Measurements from ENCODE around the gene FKRP.
A peak's percentile ranks its signal among the peaks of the same experiment; 100 is the strongest.

Gene FKRP

DNA sequence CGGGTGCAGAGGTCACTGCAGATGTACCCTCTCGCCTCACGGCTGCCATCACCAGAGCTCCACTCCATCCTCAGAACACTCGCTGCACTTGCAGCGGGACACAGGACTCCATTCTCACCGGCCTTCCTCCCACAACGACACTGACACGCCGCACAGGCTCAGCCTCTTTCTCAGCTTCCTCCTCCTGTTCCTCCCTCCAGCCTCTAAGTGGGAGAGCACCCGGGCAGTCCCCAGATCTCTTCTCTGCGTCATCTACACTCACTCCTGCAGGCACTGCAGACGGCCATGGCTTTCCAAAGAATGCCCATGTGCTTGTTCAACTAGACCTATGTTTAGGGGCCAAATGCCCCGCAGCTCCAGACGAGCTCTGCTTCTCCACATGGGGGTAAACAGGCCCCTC, 14.3 kb upstream of the FKRP start:
- no peak for DNase-seq (ENCODE audit: low read depth in 3 of 3)

DNA sequence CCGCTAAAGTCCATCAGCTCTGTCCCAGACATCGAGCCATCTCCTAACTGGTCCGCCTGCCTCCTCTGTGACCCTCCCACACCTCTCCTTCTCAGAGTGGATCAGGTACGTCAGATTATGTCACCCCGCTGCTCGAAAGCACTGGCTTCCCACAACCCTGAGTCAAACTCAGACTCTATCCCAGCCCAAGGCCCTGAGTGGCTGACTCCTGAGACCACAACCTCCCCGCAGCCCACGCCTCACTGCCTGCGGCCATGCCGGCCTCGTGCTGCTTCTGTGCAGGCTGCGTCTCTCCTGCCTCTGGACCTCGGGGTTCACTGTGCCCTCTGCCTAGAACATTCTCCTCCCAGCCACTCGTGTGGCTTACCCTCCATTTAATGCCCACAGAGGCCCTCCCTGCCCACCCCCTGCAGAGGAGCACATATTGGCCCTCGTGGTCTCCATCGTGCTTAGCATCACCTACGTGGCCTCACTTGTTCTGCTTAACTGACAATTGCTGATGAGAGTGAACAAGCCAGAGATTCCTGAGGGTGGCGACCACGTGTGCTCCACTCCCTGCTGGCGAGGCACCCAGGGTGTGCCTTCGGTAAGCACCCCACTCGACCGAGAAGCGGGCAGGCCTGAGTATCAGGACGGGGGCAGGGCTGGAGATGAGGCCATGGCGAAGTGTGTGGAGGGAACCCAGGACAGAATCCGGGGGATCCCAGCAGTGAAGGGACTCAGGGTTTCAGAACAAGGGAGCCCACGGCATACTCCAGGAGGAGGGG, 13.5 kb upstream of the FKRP start:
- DNase-seq (ENCODE audit: low read depth in 3 of 3) = no peak

DNA sequence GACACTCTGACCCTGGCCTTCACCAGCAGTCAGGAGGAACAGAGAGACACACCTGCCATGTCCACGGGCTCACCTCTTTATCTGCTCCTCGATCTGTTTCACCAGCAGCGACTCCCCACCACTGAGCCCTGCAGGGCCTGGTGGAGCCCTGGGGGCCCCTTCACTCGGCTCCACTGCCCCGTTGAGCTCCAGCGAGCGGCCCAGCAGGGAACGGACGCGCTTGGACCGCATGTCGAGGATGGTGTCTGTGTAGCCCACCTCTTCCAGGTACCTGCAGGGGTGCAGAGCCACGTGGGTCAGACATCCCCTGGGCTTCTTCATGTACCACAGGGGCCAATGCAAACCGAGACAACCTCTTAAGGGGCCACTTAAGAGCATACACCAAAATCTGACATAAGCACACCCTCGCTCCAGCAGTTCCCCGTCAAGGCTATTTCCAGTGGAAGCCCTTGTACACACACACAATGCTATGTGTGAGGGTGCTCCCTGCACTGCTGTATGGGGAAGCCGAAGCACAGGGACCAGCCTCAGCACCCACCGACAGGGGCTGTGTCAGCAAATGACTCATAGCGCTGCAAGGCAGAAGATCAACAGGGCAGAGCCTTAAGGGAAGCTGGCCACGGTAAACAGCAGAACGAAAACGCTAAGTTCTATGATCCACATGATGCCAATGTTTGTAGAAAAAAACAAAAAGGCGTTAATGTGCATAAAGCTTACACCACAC, 12.7 kb upstream of the FKRP start:
- no peak for DNase-seq (ENCODE audit: low read depth in 3 of 3)

DNA sequence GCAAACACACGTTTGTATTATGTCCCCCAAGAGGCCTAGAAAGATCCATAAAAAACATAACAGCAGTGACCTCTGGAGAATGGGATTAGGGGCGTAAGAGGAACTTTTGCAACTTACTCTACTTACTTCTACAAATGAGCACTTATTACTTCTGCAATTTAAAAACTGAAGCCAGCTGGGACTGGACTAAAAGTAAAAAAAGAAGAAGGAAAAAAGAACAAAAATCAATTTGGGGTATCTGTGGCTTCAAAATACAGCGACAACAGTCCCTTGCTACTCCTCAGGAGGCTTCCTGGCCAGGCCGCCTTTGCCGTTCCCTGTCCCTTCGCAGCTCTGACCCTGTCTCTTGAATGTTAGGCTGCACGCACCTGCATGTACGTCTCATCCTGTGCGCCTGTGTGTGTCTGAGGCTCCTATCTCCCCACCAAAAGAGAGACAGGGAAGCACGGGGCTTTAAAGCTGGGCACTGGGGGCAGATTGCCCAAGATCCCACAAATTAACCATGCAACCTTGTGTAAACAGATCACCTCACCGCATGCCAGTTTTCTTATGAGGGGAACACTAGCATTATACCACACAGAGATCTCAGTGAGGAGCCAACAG, 12.1 kb upstream of the FKRP start:
- DNase-seq (ENCODE audit: low read depth in 3 of 3) = no peak

DNA sequence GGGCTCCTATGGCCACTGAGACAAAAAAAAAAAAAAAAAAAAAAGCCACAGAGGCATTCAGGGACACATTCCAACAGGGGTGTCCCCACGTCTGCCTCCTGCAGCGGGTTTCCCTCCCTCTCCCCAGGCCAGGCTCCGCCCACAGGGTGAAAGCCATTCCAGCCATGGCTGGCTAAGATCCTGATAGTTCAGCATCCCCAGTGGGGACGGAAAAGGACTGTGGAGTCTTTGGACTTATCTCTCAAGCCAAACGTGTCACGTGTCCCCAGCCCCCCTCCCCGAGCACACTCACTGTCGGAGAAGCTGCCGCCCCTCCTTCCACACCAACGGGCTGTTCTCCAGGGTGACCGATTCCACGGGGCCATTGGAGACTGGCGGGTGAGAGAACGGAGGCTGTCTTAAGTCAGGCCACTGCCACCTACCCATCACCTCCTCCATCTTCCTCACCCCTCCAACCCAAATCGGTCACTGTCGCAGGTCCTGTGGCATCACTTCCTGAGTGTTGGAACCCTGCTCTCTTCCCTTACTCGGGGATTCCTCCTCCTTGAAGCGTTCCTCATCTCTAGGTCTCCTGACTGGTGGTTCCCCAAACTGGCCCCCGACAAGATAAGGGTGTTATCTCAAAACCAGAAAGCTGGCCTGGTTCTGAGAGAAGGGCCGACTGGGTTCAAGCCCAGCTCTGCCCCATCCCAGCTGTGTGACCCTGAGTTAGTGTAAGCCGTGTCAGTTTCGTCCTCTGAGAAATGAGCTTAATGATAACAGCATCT, 9.1 kb upstream of the FKRP start:
- DNase-seq (ENCODE audit: low read depth in 3 of 3) = no peak

DNA sequence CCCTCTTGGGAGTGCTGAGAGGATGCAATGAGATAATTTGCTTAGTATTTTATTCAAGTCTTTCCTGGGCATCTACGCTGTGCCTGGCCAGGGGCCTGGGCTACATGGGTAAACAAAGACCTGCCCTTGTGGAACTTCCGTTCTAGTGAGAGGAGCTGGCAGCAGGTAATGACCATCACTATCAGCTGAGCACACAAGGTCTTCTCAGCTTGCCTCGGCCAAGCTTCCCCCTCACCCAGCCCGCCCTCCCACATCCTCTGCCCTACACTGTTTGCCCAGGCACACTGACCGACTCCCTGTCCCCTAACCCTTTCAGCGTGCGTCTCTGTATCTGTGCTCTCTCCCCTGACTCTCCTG, 8.6 kb upstream of the FKRP start:
- no peak for DNase-seq (ENCODE audit: low read depth in 3 of 3)

DNA sequence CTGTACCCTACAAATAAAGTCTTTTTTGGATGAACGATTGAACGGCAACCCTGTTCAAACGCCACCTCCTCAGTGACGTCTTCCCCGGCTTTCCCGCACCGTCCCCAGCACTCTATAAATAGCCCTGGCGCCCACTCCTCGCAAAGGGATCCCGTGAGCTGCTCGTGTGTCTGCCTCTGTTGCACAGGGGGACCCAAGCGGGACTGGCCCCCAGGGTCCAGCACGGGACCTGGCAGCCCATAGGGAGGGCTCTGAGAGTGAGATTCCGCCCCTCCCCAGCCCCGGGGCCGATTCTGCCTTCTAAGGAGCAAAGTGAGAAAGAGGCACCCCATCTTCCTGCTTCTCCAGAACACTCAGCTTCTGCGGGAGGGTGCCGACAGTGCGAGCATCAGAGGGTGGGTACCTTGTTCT, 8.1 kb upstream of the FKRP start:
- DNase-seq (ENCODE audit: low read depth in 3 of 3) = no peak

DNA sequence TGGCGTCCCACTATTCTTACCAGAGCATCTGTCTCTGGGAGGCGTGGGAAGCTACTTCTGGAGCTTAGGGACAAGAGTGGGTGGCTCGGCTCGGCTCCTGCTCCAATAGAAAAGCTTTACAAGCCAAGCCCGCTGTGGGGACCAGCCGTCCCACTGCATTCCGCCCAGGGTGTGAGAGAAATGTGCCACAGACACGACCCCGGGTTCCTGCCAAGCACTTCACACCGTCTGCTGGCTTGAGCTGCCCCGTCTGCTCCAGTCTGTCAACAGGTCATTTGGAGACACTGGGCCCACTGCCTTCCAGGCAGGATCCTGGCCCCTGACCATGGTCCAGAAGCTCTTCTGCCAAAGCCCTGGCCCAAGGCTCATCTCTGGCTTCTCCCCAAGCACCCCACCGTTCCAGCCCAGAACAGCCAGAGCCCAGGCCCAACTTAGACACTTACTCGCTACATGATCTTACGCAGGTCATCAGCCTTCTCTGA, 6.5 kb upstream of the FKRP start:
- no peak for DNase-seq (ENCODE audit: low read depth in 3 of 3)

DNA sequence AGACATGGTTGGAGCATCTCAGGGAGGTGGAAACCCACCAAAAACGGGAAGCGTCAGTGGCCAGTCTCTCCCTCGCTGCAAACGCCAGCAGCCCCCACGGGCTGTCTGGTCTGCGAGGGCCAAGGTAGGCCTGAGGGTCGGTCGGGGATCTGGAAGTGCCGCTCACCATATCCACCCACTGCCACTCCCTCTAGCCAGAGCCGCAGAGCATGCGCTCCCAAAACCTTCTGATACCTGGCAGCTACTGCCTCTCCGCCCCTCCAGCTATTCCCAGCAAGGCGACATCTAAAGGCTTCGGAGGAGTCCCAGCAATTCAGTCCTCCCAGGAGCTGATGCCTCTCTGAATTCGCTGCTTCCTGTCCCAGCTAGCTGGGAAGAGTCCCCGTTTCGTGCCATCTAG, 4.4 kb upstream of the FKRP start:
- no peak for DNase-seq (ENCODE audit: low read depth in 3 of 3)

DNA sequence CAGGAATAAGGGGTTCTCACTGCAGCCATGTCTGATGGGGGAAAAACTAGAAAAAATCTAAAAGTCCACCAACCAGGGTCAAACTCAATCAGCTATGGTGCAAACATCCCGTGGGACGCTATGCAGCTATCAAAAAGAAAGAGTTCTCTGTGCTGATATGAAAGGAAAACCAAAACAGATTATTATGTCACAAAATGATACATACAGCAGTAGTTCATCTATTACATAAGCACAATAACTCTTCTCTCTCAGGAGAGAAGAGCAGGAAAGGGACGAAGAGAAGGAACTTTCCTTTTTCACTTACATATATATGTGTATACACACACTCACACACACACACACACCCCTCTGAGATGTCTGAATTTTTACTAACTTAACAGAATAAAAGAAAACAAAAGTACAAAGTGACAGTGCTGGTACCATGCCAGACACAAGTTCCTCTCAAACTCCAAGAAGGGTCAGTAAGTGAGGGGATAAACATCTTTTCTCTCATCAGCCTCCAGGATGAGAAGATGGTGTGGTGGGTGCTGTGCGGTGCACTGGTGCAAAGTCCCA, 2.9 kb upstream of the FKRP start:
- DNase-seq (ENCODE audit: low read depth in 3 of 3) = no peak

DNA sequence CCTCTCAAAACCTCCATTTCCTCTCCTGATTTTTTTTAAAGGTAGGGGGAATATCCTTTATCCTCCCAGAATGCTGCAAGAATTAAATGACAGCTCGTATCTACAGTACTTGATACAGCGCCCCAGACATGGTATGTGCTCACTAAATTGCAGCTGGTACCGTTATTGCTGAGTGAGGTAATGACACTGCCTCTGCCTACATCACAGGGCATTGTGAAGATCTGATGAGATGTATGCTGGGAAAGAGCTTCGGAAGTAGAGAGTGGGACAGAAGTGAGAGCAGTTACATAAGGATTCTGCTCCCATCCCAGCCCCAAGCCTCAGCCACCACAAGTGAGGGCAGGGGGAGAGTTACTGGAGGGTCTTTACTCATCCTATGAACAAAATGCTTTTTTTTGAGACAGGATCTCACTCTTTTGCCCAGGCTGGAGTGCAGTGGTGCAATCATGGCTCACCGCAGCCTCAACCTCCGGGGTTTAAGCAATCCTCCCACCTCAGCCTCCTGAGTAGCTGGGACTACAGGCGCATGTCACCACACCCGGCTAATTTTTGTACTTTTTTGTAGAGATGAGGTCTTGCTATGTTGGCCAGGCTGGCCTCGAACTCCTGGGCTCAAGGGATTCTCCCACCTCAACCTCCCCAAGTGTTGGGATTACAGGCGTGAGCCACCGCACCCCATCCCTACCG, 1.7 kb upstream of the FKRP start:
- no peak for DNase-seq (ENCODE audit: low read depth in 3 of 3)

DNA sequence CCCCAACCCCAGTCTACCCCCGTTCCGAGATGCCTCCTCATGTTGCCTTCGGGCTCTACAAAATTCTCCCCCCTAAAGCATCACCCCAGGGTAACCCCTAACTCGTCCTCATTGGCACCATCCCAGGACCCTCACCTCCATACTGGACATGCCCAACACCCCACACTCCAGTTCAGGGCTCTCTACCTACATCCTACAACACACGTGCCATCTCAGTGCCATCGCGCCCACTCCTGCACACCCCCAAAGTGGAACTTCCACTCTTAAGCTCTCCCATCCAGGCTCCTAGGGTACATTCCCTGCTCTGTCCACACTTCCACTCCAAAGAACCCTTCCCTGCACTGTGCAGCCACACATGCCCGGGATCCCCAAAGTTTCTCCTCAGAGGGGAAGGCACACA, 827 bp upstream of the FKRP start:
- no peak for DNase-seq (ENCODE audit: low read depth in 3 of 3)

DNA sequence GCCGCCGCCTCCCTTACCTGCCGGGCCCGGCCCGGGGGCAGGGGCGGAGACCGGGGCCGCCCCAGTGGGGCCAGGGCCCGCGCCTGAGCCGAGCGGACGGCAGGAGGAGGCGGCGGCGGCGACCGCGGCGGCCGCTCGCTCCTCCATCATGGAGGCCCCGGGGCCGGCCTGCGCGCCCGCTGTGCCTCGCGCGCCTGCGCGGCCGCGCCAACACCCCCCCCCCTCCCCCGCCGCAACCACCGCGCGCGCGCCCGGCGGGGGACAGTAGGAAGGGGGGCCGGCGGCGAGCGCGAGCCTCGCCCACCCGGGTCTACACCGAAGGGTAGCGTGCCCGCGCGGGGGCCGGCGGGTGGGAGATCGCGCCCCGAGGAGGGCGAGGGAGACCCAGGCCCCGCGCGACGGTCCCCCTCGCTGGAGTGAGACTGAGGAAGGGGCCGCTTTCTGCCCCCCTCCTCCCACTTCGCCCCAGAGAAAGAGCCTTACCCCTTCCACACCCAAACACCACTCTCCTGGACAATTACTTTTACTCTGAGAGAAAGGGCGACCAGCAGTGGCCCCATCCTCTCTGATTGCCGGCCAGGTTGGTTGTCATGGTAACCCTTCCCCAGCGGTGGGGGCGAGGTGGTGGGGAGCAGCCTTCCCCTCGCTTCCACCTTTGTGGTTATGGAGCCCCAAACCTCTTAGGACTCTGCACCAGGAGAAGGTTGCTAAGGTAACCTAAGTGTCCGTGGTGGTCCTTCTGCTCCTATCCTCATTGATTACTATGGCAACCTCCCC, 612 bp downstream of the FKRP start, which contains the start of gene STRN4:
TSS of gene STRN4 (minus strand) at position 170 of the 777 bp plus-strand sequence. CDS start at position 150, 20 bp downstream.
- peak; percentile 23 to 42 (median 40) for DNase-seq (ENCODE audit: low read depth in 3 of 3)

DNA sequence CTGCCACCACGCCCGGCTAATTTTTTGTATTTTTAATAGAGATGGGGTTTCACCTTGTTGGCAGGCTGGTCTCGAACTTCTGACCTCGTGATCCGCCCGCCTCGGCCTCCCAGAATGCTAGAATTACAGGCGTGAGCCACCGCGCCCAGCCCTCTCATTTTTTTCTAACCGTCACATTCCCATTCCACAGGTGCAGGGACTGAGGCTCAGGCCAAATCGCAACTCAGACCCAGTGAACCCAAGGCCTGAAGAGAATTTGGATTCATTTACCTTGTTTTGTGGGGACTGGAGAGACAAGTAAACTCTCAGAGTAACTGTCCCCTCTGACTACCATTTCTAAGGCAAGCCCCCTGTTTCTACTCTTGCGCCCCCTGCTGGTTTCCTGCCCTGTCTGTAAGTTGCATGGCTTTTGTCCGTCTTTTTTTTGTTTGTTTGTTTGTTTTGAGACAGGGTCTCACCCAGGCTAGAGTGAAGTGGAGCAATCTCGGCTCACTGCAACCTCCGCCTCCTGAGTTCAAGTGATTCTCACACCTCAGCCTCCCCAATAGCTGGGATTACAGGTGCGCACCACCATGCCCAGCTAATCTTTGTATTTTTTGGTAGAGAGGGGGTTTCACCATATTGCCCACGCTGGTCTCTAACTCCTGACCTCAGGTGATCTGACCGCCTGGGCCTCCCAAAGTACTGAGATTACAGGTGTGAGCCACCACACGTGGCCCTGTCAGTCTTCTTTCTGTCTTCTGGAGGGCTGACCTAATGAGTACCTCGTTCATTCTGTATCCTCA, 2.7 kb downstream of the FKRP start:
- DNase-seq (ENCODE audit: low read depth in 3 of 3) = peak; percentile 52 to 69 (median 62)

DNA sequence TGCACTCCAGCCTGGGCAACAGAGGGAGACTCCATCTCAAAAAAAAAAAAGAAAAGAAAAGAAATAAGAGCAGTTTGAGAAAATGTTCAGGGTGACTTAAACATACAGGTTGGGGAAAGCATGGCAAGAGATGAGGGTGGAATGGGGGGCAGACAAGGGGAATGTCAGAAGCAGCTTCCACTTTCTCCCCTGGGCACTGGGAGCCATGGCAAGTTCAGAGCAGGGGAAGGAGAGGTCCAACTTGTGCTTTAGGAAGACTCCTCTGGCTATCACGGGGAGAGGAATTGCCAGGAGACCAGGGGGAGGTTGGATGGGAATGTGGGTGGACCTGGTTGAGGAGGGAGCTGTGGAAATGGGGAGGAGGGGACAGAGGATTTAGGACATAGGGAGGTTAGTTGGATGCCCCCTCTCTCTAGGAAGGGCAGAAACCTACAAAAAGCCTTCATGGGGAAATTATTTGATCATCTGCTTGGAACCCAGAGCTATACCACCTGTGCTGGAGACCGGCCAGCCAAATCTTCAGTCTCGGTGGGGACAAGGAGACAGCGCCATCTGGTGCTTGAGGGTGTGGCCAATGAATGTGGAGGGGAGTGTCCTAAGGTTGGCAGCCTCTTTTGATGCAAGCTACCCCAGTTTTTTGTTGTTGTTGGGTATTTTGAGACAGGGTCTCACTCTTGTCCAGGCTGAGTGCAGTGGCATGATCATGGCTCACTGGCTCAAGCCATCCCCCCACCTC, 7.7 kb downstream of the FKRP start:
- peak in 2 of 3 experiments; percentile 41 for DNase-seq (ENCODE audit: low read depth in 3 of 3)

DNA sequence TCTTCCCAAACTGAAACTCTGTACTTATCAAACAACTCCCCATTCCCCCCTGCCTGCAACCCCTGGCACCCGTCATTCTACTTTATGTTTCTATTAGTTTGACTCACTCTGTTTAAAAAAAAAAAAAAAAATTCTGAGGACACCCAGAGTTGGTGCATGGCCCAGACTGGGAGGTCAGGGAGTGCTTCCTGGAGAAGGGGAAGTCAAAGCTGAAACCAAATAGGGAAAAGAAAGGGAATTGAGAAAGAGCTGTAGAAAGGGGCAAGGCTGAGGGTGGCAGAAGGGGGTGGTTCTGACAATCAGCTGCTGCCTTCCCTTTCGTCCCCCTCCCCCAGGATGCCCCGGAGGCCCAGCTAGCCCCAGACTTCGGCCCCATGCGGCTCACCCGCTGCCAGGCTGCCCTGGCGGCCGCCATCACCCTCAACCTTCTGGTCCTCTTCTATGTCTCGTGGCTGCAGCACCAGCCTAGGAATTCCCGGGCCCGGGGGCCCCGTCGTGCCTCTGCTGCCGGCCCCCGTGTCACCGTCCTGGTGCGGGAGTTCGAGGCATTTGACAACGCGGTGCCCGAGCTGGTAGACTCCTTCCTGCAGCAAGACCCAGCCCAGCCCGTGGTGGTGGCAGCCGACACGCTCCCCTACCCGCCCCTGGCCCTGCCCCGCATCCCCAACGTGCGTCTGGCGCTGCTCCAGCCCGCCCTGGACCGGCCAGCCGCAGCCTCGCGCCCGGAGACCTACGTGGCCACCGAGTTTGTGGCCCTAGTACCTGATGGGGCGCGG, 9.4 kb downstream of the FKRP start:
- no peak for DNase-seq (ENCODE audit: low read depth in 3 of 3)

DNA sequence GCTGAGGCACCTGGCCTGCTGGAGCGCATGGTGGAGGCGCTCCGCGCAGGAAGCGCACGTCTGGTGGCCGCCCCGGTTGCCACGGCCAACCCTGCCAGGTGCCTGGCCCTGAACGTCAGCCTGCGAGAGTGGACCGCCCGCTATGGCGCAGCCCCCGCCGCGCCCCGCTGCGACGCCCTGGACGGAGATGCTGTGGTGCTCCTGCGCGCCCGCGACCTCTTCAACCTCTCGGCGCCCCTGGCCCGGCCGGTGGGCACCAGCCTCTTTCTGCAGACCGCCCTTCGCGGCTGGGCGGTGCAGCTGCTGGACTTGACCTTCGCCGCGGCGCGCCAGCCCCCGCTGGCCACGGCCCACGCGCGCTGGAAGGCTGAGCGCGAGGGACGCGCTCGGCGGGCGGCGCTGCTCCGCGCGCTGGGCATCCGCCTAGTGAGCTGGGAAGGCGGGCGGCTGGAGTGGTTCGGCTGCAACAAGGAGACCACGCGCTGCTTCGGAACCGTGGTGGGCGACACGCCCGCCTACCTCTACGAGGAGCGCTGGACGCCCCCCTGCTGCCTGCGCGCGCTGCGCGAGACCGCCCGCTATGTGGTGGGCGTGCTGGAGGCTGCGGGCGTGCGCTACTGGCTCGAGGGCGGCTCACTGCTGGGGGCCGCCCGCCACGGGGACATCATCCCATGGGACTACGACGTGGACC, 10.1 kb downstream of the FKRP start:
- no peak for DNase-seq (ENCODE audit: low read depth in 3 of 3)

DNA sequence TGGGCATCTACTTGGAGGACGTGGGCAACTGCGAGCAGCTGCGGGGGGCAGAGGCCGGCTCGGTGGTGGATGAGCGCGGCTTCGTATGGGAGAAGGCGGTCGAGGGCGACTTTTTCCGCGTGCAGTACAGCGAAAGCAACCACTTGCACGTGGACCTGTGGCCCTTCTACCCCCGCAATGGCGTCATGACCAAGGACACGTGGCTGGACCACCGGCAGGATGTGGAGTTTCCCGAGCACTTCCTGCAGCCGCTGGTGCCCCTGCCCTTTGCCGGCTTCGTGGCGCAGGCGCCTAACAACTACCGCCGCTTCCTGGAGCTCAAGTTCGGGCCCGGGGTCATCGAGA, 10.7 kb downstream of the FKRP start:
- DNase-seq (ENCODE audit: low read depth in 3 of 3) = no peak

Data from stimulated activated CD4-positive, alpha-beta T cell treated with anti-CD3 and anti-CD28 coated beads, TNF-alpha, amount 100 ng/mL, for 4 hours (primary cell).